K562 (cell line): ENCODE data around the gene HEXIM1. TPM values are rescaled to one million over a fixed set of nuclear protein-coding genes. Genes with fewer than 3 reads are reported as not detected.

ENCODE experiments used
- ADNP ChIP-seq: fragments of 200-800 bp; sonication (Bioruptor generic); IDR thresholded peaks from 2 replicates; pipeline ENCODE4 v1.6.1; 2016; ENCODE audit warnings: missing genetic modification characterization, missing compliant biosample characterization
- AFF4 ChIP-seq: sonication (generic); formaldehyde crosslinking; IDR thresholded peaks from 2 replicates; pipeline ENCODE4 v1.8.0; 2023; ENCODE audit warnings: mild to moderate bottlenecking, missing genetic modification reagents
- CTBP1 ChIP-seq: fragments of 450-650 bp; IDR thresholded peaks from 2 replicates; pipeline ENCODE4 v1.6.1; 2016; ENCODE audit warnings: borderline replicate concordance
- ETV1 ChIP-seq: fragments of 450-650 bp; conservative IDR thresholded peaks from 2 replicates; pipeline ENCODE4 v1.6.1; 2016; ENCODE audit warnings: missing genetic modification characterization, control low read depth, low read depth, missing compliant biosample characterization
- MTF1 ChIP-seq: fragments of 250-450 bp; sonication (Bioruptor Pico); IDR thresholded peaks from 2 replicates; pipeline ENCODE4 v1.9.0; 2021; ENCODE audit warnings: moderate library complexity, mild to moderate bottlenecking, inconsistent platforms, borderline replicate concordance
- RERE ChIP-seq: sonication (generic); formaldehyde crosslinking; IDR thresholded peaks from 2 replicates; pipeline ENCODE4 v1.8.0; 2023; ENCODE audit warnings: missing genetic modification reagents, mild to moderate bottlenecking, borderline replicate concordance
- SREBF2 ChIP-seq: sonication (generic); formaldehyde crosslinking; IDR thresholded peaks from 2 replicates; pipeline ENCODE4 v1.4.0; 2020; ENCODE audit warnings: mild to moderate bottlenecking, missing genetic modification reagents
- TBP ChIP-seq: optimal IDR thresholded peaks from 2 replicates; pipeline ENCODE3; 2011; ENCODE audit warnings: low read depth, low read length, improper control_type of control experiment
- WHSC1 ChIP-seq: IDR thresholded peaks from one replicate; pipeline ENCODE4 v1.6.1; 2012; ENCODE audit warnings: low read length, control low read depth, inconsistent platforms
- ZKSCAN8 ChIP-seq: fragments of 200-800 bp; sonication (Bioruptor generic); IDR thresholded peaks from 2 replicates; pipeline ENCODE4 v1.6.1; 2016; ENCODE audit warnings: missing genetic modification characterization, missing compliant biosample characterization
- ZSCAN29 ChIP-seq: fragments of 450-650 bp; IDR thresholded peaks from 2 replicates; pipeline ENCODE4 v1.6.1; 2017
- polyA plus RNA-seq, 8 experiments: library from polyadenylated mRNA; depleted of rRNA in 4 of 8; stranded (reverse) in 5 of 8; unstranded in 3 of 8; fragments of >200 nt; fragmentation: Nextera tagmentation in 2 of 8; fragmentation: Illumina TruSeq in 1 of 8; extraction: Ambion mirVana in 2 of 8; extraction: Trizol in 1 of 8; gene quantifications; 2 replicates each; pipeline versions ENCODE4 v1.2.1 to v1.2.3, GENCODE V29; 2011 to 2014; ENCODE audit warnings: inconsistent platforms in 1 of 8, missing spikeins in 1 of 8
- total RNA-seq, 7 experiments: library from RNA; depleted of rRNA in 6 of 7; stranded (reverse); fragments of >200 nt in 6 of 7; fragmentation: Illumina TruSeq in 2 of 7; extraction: Trizol in 2 of 7; gene quantifications; 2 replicates each; pipeline versions ENCODE4 v1.2.1 to v1.2.3, GENCODE V29; 2011 to 2021; ENCODE audit warnings: low replicate concordance in 1 of 7
- TF ChIP-seq, protein P1 (sequence below): fragments of 450-650 bp; IDR thresholded peaks from 2 replicates; pipeline ENCODE4 v1.6.1; 2014; ENCODE audit warnings: low read depth, mild to moderate bottlenecking, moderate library complexity, borderline replicate concordance
- TF ChIP-seq, protein P2 (sequence below): sonication (generic); formaldehyde crosslinking; IDR thresholded peaks from 2 replicates; pipeline ENCODE4 v1.8.1; 2023; ENCODE audit warnings: mild to moderate bottlenecking, missing genetic modification reagents

HEXIM1 gene
- total and polyA plus RNA-seq, 9 of the 15 experiments (the other 6 are each of a cell fraction or from before 2014, with no cell fraction given), result 1.4 to 28.3 (median 9.1) TPM

GRCh38 chr17:45161288-45162024 lies 13.2 kb downstream of the HEXIM1 start, which contains the start of gene HEXIM2 (continued):
- no peak for TF ChIP-seq ADNP (tag)
- no peak for TF ChIP-seq ZSCAN29
- 0 out of 2 replicates have a peak, but pooled peaks have one; percentile 4 for TF ChIP-seq RERE (CRISPR knock-in tag)
- TF ChIP-seq MTF1 (CRISPR knock-in tag), result no peak
- TF ChIP-seq ZKSCAN8 (CRISPR knock-in tag), result no peak
- 0 out of 2 replicates have a peak, but pooled peaks have one; percentile 7 for TF ChIP-seq SREBF2 (CRISPR knock-in tag)
- TF ChIP-seq WHSC1, result no peak
- peak; percentile 96 for TF ChIP-seq AFF4 (CRISPR knock-in tag)
- TF ChIP-seq TBP, result peak; percentile 97
- TF ChIP-seq, protein P1, sequence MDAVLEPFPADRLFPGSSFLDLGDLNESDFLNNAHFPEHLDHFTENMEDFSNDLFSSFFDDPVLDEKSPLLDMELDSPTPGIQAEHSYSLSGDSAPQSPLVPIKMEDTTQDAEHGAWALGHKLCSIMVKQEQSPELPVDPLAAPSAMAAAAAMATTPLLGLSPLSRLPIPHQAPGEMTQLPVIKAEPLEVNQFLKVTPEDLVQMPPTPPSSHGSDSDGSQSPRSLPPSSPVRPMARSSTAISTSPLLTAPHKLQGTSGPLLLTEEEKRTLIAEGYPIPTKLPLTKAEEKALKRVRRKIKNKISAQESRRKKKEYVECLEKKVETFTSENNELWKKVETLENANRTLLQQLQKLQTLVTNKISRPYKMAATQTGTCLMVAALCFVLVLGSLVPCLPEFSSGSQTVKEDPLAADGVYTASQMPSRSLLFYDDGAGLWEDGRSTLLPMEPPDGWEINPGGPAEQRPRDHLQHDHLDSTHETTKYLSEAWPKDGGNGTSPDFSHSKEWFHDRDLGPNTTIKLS, result peak; percentile 95
- no peak for TF ChIP-seq CTBP1
- TF ChIP-seq, protein P2, sequence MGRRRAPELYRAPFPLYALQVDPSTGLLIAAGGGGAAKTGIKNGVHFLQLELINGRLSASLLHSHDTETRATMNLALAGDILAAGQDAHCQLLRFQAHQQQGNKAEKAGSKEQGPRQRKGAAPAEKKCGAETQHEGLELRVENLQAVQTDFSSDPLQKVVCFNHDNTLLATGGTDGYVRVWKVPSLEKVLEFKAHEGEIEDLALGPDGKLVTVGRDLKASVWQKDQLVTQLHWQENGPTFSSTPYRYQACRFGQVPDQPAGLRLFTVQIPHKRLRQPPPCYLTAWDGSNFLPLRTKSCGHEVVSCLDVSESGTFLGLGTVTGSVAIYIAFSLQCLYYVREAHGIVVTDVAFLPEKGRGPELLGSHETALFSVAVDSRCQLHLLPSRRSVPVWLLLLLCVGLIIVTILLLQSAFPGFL, result no peak
- no peak for TF ChIP-seq ETV1 (tag)
